Activated T-cell treated with anti-CD3 and anti-CD28 coated beads, Interleukin-2, amount 50 U/mL, for 1 hour (primary cell): ENCODE results near the gene DCLK2.

Experiments
- DNase-seq: peaks from one replicate; pipeline ENCODE4 v3.0.0-alpha.2; 2020

DCLK2 gene

DNA sequence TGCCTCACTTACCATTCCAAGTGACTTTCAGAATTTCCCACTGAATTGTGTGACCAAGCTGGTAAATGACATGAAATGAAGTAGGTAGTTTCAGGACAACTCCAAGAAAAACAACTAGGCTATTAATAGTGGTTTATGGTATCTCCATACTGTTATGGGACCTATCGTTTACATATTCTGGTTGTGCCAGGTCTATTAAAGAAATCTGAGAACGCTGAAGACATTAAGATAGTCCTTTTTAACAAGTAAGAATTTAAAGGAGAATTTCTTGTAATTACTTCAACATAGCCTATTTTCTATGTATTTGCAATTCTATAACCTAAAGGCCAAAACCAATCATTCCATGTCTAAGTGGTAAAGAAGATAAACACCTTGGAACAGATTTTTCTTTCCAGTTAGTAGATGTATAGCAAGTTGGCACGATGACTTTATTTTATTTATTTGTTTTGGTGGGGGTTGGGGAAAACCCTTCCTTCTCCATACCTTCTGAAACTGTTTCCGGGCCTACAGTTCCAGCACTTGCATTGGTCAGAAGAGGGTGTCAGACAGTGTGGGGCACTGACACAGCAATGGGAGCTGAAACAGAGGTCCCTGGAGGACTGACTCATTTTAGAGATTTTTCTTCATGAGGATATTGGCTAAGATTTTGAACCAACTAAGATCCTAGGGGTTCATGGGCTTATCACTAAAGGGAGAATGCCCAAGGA lies 7.6 kb upstream of the DCLK2 start:
- no peak for DNase-seq

DNA sequence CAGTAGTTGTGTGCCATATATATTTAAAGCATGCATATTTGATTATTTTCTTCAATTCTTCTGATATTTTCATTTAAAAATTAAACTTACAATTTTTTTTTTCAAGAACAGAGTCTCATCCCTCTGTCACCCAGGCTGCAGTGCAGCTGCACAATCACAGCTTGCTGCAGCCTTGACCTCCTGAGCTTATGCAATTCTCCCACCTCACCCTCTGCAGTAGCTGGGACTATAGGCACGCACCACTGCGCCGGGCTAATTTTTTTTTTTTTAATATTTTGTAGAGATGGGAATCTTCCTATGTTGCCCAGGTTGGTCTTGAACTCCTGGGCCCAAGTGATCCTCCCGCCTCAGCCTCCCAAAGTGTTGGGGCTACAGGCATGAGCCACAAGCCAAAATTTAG lies 5.8 kb upstream of the DCLK2 start:
- DNase-seq, result no peak

DNA sequence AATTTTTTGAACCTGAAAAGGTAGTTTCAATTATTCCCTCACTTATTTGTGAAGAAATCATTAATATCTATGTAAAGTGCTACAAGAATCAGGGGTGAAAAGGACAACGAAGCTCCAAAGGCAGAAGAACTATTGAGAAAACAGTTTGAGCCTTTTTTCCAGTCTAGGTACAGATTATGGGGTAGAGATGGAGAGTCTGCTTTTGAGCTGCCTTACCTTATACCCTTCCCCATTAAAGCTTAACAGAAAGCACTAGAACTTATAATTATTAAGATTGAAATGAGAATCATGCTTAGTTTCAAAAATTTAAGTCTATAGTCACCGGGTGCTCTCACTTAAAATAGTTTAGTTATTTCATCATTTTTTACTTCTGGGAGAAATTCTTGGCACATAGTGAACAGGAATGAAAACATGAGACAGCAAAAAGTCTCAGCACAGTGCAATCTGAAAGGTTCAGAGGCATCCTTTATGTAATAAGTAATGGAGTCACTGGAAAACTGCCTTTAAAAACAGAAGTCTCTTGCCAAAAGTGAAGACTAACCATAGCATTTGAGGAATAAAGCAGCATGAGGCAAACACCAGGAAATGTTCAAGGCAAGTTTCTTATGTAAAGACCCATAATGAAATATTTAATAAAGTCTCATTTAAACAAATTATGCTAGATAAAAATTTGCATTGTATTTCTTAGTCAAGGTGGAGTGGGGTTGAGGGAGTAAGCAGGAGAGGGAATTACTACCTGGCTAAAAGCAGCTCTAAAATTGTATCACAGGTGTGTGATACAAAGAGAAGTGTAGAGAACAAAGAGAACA lies 5.1 kb upstream of the DCLK2 start:
- no peak for DNase-seq

DNA sequence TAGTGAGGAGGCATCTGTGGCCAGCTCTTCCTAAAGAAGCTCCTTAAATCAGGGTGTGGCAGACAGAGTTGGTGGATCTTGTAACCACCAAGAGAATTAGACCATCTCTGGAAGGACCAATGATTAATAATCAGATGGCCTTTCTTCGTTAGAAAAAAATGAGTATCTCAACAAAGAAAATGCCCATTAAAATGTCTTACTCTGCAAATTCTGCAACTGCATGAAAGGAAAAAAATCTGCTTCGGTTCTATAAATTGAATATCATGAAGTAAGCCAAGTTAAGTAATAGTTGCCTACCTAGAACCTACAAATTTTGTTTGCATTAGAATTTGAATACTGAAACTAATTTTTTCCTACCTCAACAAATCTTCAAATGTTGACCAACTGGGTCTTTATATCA lies 4.2 kb upstream of the DCLK2 start:
- DNase-seq, result no peak

DNA sequence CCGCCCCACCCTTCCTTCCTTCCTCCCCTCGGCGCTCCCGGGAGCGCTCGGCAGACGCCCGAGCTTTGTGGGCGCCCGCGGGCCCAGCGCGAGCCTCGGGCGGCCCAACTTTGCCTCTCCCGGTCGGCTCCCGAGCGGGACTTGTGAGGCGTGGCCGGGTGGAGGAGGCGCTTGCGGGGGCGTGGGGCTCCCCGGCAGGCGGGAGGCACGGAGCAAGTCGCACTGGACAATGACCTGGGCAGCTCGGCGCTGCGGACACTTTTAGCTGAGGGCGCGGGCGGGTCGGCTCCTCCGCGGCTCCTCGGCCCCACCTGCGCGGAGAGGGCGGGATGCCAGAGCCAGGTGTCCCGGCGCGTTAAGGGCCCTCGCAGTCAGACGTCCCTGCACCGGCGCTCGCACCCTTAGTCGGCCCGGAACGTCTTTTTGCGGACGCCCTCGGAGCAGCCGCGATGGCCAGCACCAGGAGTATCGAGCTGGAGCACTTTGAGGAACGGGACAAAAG lies 385 bp downstream of the DCLK2 start:
- no peak for DNase-seq

DNA sequence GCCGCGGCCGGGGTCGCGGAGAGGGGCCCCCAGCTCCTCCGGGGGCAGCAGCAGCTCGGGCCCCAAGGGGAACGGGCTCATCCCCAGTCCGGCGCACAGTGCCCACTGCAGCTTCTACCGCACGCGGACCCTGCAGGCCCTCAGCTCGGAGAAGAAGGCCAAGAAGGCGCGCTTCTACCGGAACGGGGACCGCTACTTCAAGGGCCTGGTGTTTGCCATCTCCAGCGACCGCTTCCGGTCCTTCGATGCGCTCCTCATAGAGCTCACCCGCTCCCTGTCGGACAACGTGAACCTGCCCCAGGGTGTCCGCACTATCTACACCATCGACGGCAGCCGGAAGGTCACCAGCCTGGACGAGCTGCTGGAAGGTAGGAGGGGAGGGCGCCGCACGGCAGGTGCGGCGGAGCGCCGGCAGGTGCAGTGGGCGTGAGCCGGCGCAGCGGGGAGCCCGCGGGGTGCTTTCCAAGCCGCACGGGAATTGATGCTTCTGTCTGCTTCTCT lies 886 bp downstream of the DCLK2 start:
- DNase-seq, result no peak

DNA sequence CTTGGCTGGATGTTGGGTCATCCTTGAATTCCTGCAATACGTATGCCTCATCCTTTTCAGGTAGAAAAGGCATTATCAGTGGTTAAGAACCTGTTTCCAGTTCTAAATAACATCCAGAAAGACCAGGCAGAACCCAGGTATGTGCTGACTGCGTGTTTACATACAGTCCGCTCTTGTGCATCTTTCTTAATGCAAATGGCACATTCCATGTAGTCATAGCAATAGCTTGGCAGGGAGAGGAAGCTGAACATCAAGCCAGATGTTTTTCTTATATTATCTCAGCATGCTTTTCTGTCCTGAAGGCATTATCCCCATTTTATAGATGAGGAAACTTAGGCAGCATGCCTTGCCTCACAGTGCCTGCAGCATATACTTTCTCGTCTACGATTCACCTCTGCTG lies 2.1 kb downstream of the DCLK2 start:
- DNase-seq, result no peak

DNA sequence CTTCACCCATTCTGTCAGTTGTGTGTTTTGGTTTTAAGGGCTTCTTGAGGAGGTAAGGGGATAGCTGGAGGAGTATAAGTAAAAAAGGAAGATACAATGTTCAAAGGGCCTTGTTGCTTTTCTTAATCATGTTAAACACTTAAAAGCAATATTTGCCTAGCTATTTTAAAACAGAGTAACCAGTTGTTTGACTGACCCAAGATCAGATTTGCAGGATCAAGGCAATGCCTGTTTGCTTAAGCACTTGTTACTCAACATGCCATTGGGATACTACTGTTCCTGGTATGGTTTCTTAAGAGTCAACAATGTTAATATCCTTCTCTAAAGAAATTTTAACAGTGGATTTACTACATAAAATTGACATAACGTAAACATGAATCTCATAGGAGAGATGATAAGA lies 2.6 kb downstream of the DCLK2 start:
- DNase-seq, result no peak

DNA sequence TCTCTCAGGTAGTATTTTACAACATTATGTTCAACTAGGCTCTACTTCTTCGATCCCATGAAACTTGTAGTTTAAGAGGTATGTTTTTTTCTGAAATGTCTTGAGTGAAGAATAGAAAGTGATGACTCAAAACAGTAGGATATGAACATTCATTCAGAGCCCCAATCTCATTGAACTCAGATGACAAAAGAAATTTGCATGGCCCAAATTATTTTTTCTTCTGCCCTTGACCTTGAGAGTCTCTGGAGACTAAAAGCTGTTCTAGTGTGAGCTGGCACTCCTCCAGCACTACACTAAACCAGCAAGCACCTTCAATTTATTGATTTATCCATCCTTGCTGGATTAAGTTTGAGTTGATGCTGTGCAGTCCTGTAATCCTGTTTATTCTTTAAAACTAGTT lies 4.0 kb downstream of the DCLK2 start:
- no peak for DNase-seq

DNA sequence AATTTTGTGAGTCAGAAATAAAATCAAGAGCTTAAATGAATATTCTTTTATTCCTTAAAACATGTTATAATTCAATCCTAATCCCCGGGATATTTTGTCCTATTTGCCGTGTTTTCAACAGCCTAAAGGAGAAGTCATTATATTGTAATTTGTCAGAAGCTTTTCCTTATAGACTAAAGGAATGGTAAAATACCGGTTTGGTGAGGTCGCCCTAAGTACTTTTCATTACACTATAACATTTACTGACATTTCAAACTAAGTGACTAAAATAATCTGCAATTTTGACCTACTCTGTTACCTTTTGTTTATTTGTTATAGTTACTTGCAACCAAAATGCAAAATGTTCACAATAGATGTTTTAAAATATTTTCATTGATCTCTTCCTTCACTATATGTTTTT lies 8.8 kb downstream of the DCLK2 start:
- DNase-seq, result no peak

DNA sequence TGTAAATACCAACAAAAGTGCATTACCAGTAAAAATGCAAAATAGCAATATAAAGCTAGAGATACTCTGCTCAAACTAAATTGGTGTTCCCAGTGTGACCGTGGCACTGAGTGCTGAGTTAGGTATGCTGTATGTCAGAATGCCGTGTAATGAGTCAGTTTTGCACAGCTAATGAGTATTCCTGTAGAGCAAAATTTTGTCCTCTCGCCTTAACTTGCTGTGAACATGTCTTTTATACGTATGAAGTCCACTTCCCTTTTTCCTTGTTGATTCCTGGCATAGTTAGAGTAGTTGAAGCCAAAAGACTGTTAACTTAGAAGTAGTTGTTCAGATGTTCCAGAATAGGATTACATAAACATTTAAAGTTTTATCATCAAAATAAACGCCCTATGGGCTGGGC lies 11.5 kb downstream of the DCLK2 start:
- no peak for DNase-seq

DNA sequence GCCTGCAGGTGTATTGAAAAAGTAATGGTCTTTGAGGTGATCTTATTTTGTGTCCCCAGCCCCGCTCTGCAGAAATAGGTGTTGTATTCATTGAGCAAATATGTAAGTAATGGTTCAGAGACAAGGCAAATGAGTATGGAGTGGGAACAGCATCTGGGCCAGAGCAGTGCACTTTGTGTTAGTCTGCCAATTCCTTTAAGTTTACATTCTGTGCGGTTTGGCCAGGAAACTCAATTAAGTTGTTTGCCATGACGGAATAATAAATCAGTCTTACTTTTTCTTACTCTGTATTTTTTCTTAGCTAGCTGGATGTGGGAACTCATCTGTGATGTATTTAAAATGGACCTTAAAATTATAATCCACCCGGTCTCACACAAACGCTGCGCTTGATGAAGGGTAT lies 12.6 kb downstream of the DCLK2 start:
- no peak for DNase-seq

DNA sequence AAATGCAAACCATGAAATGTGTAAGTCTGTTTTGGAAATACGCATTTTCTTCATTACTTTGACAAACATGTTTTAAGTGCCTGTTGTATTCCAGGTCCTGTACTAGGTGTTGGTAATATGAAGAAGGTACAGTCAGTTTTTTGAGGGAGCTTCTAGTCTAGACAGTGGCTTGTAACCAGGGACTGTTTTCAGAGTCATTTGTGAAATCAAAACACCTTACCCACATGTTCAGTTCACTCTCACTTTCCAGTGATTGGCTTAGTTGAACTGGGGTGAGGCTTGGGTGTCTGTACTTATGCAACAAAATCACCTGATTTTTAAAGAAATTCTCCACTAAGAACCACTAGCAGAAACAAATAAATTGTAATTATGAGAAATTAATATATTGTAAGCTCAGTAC lies 16.4 kb downstream of the DCLK2 start:
- no peak for DNase-seq

DNA sequence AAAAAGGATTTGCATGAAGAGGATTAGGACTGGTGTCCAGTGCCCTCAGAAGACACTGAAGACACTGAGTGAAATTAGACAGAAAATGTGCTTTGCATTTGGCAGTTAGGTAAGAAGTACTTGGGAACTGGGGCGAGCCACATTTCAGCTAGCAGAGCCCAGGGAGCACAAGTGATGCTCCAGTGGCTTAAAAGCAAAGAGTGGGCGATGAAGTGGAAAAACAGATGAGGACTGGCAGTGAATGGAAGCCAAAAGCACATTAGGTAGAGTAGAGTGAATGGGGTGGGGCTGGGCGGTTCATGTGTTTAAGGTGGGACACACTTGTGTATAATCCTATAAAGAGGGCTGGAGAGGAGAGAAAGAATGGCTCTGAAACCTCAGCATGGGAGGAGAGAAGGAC lies 18.4 kb downstream of the DCLK2 start:
- DNase-seq, result no peak

DNA sequence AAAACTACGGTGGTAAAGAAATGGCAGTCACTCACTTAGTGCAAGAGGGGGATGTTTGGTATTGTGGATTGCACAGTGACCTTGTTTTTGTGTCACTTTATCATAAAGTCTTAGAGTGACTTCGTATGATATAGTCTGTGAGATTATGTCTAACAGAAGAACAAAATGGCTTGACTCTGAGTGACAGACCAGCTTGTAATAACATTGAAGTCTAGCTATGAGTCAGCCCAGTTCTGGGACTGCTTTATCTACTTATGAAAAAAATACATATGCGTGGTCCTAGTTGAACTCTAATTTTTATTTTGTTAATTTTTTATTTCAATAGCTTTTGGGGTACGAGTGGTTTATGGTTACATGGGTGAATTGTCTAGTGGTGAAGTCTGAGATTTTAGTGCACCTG lies 20.0 kb downstream of the DCLK2 start:
- DNase-seq, result no peak

DNA sequence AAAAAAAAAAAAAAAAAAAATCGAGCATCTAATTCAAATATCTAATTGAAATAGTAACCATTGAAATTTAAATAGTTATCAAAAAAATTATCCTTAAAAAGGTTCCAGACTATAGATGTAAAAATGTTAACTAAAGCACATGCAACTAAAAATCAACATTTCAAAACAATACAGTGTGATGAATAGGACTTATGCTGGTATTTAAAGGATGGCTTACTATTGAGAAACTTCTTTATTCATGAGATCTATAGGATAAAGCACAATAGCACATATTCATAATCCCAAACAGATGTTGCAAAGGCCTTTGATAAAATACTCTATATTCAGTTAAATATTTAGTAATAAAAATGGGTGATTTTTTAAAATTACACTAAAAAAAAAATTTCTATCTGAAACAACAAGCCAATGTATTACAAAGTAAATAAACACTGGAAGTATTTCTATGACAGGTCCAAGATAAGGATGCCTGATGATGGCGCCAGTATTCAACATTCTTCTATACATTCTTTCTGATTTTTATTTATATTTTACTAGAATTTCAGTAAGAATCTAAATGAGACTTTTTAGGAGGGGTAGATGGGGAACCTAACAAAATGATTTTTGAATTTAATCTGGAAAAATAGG lies 26.3 kb downstream of the DCLK2 start:
- DNase-seq, result no peak

DNA sequence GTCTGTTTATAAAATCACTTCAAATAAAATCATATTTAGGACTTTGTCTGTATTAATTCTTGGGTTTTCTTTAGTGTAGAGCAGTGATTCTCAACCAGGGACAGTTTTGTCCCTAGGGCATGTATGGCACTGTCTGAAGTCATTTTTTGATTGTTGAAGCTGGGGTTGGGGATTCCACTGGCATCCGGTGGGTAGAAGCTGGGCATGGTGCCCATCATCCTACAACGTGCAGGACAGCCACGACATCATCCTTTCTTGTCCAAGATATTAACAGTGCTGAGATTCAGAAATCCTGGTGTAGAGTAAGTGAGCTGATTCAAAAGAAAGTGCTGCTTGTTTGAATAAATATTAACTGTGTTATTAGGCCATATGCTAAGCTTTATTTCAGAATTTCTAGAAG lies 28.6 kb downstream of the DCLK2 start:
- DNase-seq, result no peak

DNA sequence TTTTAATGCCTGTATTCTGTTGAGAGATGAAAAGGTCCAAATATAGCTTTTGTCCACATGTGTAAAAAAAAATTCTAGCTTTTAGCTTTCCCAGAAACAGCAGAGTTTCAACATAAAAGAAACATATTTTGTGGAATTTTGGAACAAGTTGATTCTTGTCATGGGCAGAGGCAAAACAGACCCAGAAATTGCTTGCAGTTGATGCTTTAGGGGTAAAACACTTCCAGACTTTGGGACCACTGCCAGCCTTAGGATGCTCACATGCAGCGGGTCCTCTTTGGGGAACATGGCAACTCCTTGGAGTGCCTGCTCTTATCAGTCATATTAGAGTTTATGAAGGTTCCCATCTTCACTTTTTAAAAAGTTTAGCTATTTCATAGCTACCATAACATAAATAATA lies 30.4 kb downstream of the DCLK2 start:
- DNase-seq, result no peak

DNA sequence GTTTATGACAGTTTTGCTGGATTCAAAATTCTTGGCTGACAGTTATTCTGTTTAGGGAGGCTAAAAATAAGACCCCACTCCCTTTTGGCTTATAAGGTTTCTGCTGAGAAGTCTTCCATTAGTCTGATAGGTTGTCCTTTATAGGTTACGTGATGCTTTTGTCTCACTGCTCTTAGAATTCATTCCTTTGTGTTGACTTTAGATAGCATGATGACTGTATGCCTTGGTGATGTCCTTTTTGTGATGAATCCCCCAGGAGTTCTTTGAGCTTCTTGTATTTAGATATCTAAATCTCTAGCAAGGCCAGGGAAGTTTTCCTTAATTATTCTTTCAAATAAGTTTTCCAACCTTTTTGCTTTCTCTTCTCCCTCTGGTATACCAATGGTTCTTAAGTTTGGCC lies 36.4 kb downstream of the DCLK2 start:
- no peak for DNase-seq

DNA sequence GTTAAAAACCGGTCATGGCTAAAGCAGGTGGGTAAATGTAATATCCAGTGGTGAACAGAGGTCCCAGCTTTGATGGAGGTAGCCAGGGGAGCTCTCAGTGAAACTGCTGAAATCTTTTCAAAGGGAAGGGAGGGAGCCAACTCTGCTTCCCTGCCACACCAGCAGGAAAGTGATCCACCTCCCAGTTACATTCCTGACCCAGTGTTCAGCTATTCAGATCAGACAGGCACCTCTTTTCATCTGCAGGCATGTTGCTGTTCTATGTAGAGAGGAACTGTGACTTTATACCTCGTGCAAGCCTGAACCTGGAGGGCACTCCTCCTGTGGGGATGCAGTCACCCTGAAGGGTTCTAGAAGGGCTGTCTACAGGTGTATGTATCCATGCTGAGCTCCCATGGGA lies 37.6 kb downstream of the DCLK2 start:
- no peak for DNase-seq

DNA sequence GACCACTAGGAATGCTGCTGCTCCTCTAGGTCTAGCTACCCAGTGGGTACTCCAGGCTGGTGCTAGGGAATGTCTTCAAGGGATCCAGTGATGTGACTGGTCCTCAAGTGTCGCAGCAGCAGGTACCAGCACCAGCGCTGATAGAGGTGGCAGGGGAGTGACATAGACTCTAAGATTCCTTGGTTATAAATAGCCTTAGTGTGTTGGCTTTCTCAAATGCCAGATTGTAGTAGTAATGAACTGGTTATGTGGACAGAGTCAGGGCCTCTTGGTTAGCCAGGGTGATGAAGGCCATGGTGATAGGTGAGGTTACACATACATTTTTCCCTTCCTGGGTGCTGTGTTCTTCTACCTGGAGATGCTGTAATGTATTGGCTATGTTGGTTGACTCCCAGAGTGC lies 38.3 kb downstream of the DCLK2 start:
- DNase-seq, result no peak

DNA sequence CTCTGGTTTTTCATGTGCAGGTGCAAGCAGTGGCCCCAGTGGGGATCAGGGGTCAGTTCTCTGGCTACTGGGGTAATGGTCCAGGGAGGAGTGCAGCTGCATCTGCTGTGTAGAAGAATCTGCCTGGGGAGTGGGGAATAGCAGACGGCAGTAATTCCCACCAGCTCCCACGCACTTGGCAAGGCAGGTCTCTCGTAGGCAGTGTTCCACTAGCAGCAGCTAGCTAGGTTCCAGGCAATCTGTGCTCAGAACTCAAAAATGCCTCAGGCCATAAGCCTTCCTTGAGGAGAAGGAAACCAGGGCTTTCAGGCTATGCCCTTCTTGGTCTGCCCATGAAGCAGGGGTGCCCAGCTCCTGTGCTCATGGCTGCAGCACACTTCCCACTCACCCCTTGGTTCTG lies 38.8 kb downstream of the DCLK2 start:
- no peak for DNase-seq

DNA sequence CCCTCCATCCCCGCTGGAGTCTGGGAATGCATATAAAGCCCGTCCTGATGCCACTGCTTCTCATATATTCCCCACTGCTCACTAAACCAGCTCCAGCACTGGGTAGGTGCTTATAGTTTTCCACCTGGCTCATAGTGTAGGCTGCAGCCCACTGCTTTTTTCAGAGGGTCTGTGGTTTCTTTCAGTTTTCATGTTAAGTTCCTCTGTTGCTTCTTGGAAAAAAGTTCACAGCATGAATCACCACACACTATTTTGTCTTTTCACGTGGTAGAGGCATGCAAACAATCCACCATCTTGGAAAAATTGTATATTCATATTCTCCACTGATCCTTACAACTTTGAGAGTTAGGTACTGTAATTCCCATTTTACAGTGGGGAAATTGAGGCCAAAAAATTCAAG lies 39.4 kb downstream of the DCLK2 start:
- no peak for DNase-seq

DNA sequence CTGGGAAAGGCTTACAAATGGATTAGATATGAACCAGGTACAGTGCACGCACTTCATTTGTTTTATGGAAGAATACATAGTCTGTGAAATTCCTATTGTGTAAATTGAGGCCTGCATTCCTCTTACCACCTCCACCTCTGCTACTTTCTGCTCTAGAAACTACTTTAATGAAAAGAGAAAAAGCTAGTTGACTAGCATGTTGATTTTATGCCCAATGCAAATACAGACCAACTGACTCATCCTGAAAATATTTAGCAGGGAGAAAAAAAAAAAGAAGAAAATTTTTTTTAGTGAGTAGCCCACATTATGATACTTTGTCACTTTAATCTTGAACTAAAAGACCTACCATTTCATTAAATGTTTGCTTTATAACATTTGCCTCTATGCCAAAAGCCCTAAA lies 41.2 kb downstream of the DCLK2 start:
- no peak for DNase-seq
